Liver (tissue), 3 donors: ENCODE data around the gene GBX1.

Experiments used
- ATF3 ChIP-seq: IDR thresholded peaks from 2 replicates; pipeline ENCODE4 v1.6.1; 2016; ENCODE audit warnings: antibody characterized with exemption
- CTCF ChIP-seq: fragments of 150-350 bp; IDR thresholded peaks from 2 replicates; pipeline ENCODE4 v1.5.1; 2017; ENCODE audit warnings: improper control_type of control experiment, low read depth, low read length; ENCODE audit not compliant: missing input control
- GABPA ChIP-seq, 2 donors: IDR thresholded peaks in 1 of 2; conservative IDR thresholded peaks in 1 of 2; 2 replicates each; pipeline ENCODE4 v1.6.1; 2016; ENCODE audit warnings: antibody characterized with exemption in 2 of 2, mild to moderate bottlenecking in 1 of 2, moderate library complexity in 1 of 2
- HNF4A ChIP-seq, 2 donors: conservative IDR thresholded peaks; 2 replicates each; pipeline ENCODE4 v1.6.1; 2016; ENCODE audit warnings: antibody characterized with exemption in 2 of 2, mild to moderate bottlenecking in 2 of 2
- MAX ChIP-seq: IDR thresholded peaks from 2 replicates; pipeline ENCODE4 v1.6.1; 2016; ENCODE audit warnings: antibody characterized with exemption
- NR2F2 ChIP-seq: IDR thresholded peaks from 2 replicates; pipeline ENCODE4 v1.6.1; 2016; ENCODE audit warnings: antibody characterized with exemption
- RAD21 ChIP-seq, 2 donors: IDR thresholded peaks; 2 replicates each; pipeline ENCODE4 v1.6.1; 2016; ENCODE audit warnings: antibody characterized with exemption in 2 of 2, mild to moderate bottlenecking in 2 of 2
- RXRA ChIP-seq, 2 donors: IDR thresholded peaks; 2 replicates each; pipeline ENCODE4 v1.6.1; 2017 to 2018; ENCODE audit warnings: antibody characterized with exemption in 2 of 2, mild to moderate bottlenecking in 1 of 2
- TAF1 ChIP-seq: conservative IDR thresholded peaks from 2 replicates; pipeline ENCODE4 v1.6.1; 2016; ENCODE audit warnings: antibody characterized with exemption, mild to moderate bottlenecking
- YY1 ChIP-seq: IDR thresholded peaks from 2 replicates; pipeline ENCODE4 v1.6.1; 2016; ENCODE audit warnings: antibody characterized with exemption, mild to moderate bottlenecking
- TF ChIP-seq, protein P1 (sequence below): IDR thresholded peaks from 2 replicates; pipeline ENCODE4 v1.6.1; 2016; ENCODE audit warnings: antibody characterized with exemption, mild to moderate bottlenecking
- donor health status: healthy.
- donor health status: healthy.

DNA sequence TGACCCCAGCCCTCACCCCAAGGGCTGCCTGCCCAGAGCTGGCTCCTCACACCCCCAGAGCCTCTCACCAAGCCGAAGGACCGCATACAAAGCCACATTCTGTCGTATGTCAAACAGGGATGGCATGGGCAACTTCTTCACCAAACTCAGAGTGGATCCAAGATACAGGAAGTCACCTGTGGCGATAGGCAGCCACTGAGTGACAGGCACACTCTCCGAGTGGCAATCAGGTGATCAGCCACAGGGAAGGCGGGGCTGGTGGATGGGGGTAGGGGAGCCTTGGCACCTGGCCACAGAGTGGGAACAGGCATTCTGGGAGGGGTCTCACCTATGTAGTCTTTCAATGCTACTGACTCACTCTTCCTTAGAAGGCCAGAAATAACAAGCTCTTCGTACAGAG lies 26.7 kb upstream of the GBX1 start:
- TF ChIP-seq CTCF (no peak), TAF1 (no peak), YY1 (no peak), HNF4A (conservative IDR thresholded peaks at IDR 0.05) (no peak), RAD21 (IDR thresholded peaks at IDR 0.05) (no peak), GABPA (IDR thresholded peaks at IDR 0.05 in 1 of 2, conservative IDR thresholded peaks at IDR 0.05 in 1 of 2) (no peak), MAX (no peak), ATF3 (no peak), RXRA (IDR thresholded peaks at IDR 0.05) (no peak), NR2F2 (no peak)
- TF ChIP-seq, protein P1, sequence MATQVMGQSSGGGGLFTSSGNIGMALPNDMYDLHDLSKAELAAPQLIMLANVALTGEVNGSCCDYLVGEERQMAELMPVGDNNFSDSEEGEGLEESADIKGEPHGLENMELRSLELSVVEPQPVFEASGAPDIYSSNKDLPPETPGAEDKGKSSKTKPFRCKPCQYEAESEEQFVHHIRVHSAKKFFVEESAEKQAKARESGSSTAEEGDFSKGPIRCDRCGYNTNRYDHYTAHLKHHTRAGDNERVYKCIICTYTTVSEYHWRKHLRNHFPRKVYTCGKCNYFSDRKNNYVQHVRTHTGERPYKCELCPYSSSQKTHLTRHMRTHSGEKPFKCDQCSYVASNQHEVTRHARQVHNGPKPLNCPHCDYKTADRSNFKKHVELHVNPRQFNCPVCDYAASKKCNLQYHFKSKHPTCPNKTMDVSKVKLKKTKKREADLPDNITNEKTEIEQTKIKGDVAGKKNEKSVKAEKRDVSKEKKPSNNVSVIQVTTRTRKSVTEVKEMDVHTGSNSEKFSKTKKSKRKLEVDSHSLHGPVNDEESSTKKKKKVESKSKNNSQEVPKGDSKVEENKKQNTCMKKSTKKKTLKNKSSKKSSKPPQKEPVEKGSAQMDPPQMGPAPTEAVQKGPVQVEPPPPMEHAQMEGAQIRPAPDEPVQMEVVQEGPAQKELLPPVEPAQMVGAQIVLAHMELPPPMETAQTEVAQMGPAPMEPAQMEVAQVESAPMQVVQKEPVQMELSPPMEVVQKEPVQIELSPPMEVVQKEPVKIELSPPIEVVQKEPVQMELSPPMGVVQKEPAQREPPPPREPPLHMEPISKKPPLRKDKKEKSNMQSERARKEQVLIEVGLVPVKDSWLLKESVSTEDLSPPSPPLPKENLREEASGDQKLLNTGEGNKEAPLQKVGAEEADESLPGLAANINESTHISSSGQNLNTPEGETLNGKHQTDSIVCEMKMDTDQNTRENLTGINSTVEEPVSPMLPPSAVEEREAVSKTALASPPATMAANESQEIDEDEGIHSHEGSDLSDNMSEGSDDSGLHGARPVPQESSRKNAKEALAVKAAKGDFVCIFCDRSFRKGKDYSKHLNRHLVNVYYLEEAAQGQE: no peak
